NCI-H82 (cell line): Measurements from ENCODE around the gene SRP72.

ENCODE experiments used
- DNase-seq: peaks from one replicate; lab custom pipeline; 2025; lab: John Stamatoyannopoulos, UW

The SRP72 gene

DNA sequence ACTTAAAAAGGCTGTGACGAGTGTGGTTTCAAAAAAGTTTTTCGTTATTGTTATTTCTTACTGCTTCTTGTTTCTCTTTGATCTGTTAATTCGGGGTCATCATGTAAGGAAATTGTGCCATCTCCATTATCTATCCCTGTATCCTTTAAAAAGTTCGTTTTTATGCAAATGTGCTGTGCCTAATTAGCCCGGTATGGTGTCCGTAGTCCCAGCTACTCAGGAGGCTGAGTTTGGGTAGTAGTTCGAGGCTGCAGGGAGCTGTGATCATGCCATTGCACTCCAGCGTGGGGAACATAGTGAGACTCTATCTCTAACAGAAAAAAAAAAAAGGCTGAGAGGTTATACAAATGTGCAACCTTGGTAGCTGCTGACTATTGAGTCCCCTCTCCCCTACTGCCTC lies 83.2 kb downstream of the SRP72 start:
- DNase-seq: no peak

DNA sequence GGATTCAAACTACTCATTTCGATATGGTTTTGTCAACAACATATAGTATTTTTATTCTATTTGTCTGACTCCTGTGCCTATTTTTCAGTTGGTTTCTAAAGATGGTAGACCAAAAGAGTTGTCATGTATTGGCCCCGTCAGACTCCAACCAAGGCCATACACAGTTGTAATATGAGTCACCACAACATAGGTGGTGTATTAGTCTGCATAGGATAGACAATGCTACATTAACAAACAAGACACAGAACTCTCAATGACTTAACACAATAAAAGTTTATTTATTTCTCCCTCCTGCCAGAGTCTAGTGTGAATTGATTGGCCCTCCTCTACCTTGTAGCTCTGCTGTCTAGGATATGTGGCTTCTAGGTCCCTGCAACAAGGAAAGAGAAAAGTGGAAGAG lies 84.1 kb downstream of the SRP72 start:
- DNase-seq: no peak

DNA sequence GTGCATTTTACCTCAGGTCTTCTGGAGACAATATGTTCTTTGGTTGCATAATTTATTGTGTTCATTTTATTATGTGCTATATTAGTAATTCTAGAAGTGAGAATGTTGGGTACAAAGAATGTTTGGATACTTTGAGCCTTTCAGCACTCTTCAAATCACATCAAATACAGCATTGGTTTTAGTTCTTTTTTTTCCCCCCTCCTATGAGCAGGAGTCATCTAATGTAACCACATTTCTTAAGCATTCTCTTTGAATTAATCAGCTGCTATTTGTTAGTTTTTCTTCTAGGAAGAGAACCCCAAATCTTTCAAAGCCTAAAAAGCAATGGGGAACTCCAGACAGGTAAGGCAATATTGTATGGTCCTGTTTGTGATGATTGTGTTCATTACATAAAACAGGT lies 84.9 kb downstream of the SRP72 start:
- no peak for DNase-seq
